ENCODE measurements around the gene DLL3. TPM values are rescaled to one million over a fixed set of nuclear protein-coding genes. Genes with fewer than 3 reads are reported as not detected.
A peak's percentile ranks its signal among the peaks of the same experiment; 100 is the strongest.

Gene DLL3
- total RNA-seq, 1 donor from 2014 or later: 42.7 TPM

- no peak overlapping the region for H3K4me3 Mint-ChIP-seq (ENCODE audit: unreplicated experiment)
- H3K27ac Mint-ChIP-seq (ENCODE audit: unreplicated experiment): no peak overlapping the region
- H3K4me1 Mint-ChIP-seq (ENCODE audit: unreplicated experiment): peaks cover 33% of the 10 kb centered on the region
- no peak for DNase-seq (ENCODE audit: low spot score)
- no peaks in the 10 kb centered on the region for H3K9me3 Mint-ChIP-seq (ENCODE audit: unreplicated experiment)
- H3K36me3 Mint-ChIP-seq (ENCODE audit: low read depth, unreplicated experiment): peaks cover 5% of the 10 kb centered on the region
- TF ChIP-seq CTCF (IDR thresholded peaks at IDR 0.05; ENCODE audit: unreplicated experiment): no peak
- H3K27me3 Mint-ChIP-seq (ENCODE audit: unreplicated experiment): peaks cover 15% of the 10 kb centered on the region
These were observed 44.7 kb downstream of the DLL3 start for GRCh38 chr19:39543477-39543857.

GRCh38 chr19:39544226-39544903 is 45.6 kb downstream of the DLL3 start:
- H3K4me3 Mint-ChIP-seq (ENCODE audit: unreplicated experiment): no peak overlapping the region
- H3K27ac Mint-ChIP-seq (ENCODE audit: unreplicated experiment): no peak overlapping the region
- no peaks in the 10 kb centered on the region for H3K9me3 Mint-ChIP-seq (ENCODE audit: unreplicated experiment)
- peaks cover 26% of the 10 kb centered on the region for H3K4me1 Mint-ChIP-seq (ENCODE audit: unreplicated experiment)
- peaks cover 14% of the 10 kb centered on the region for H3K27me3 Mint-ChIP-seq (ENCODE audit: unreplicated experiment)
- H3K36me3 Mint-ChIP-seq (ENCODE audit: low read depth, unreplicated experiment): peaks cover 5% of the 10 kb centered on the region
- TF ChIP-seq CTCF (IDR thresholded peaks at IDR 0.05; ENCODE audit: unreplicated experiment): no peak
- DNase-seq (ENCODE audit: low spot score): no peak

DNA sequence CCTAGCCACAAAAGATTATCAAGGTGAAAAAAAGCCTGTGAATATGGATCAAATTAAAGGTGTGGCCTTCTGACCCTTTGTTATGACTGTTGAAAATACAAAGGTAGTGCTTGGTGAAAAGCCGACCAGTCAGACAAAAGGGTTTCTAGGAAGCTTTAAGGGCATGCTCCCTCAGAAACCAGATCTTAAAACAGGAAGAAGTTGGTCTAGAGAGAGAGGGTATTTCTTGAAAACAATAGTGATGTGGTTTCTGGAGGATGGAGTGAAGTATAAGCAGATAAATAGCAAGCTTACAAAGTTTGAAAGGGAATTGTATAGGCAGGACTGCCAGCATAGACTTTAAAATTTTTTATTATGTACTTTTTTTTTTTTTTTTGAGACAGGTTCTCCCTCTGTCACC is 46.2 kb downstream of the DLL3 start:
- no peak overlapping the region for H3K4me3 Mint-ChIP-seq (ENCODE audit: unreplicated experiment)
- H3K27ac Mint-ChIP-seq (ENCODE audit: unreplicated experiment): peak overlapping the region; percentile 79
- no peak for DNase-seq (ENCODE audit: low spot score)
- no peaks in the 10 kb centered on the region for H3K9me3 Mint-ChIP-seq (ENCODE audit: unreplicated experiment)
- peaks cover 25% of the 10 kb centered on the region for H3K4me1 Mint-ChIP-seq (ENCODE audit: unreplicated experiment)
- TF ChIP-seq CTCF (IDR thresholded peaks at IDR 0.05; ENCODE audit: unreplicated experiment): no peak
- H3K36me3 Mint-ChIP-seq (ENCODE audit: low read depth, unreplicated experiment): peaks cover 5% of the 10 kb centered on the region
- H3K27me3 Mint-ChIP-seq (ENCODE audit: unreplicated experiment): peaks cover 13% of the 10 kb centered on the region

DNA sequence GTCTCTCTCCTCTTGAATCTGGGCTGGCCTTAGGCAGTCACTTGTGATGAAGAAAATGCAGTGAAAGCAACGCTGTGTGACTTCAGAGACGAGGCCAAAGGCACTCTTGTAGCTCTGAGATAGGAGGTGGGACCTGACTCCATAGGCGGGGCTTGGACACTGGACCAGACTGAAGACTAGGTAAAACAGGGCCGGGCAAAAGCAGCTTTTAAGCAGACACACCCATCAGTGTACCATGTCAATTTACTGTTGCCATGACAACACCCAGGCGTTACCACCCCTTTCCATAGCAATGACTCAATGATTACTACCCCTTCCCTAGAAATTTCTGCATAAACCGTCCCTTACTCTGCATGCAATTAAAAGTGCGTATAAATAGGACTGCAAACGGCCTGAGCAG is 47.9 kb downstream of the DLL3 start:
- peaks cover 13% of the 10 kb centered on the region for H3K4me1 Mint-ChIP-seq (ENCODE audit: unreplicated experiment)
- H3K4me3 Mint-ChIP-seq (ENCODE audit: unreplicated experiment): no peak overlapping the region
- DNase-seq (ENCODE audit: low spot score): no peak
- peaks cover 8% of the 10 kb centered on the region for H3K27me3 Mint-ChIP-seq (ENCODE audit: unreplicated experiment)
- H3K27ac Mint-ChIP-seq (ENCODE audit: unreplicated experiment): no peak overlapping the region
- H3K9me3 Mint-ChIP-seq (ENCODE audit: unreplicated experiment): no peaks in the 10 kb centered on the region
- TF ChIP-seq CTCF (IDR thresholded peaks at IDR 0.05; ENCODE audit: unreplicated experiment): no peak
- H3K36me3 Mint-ChIP-seq (ENCODE audit: low read depth, unreplicated experiment): no peaks in the 10 kb centered on the region

- Mint-ChIP-seq H3K27ac (ENCODE audit: unreplicated experiment) (no peak overlapping the region), H3K36me3 (ENCODE audit: low read depth, unreplicated experiment) (no peaks in the 10 kb centered on the region), H3K4me1 (ENCODE audit: unreplicated experiment) (no peaks in the 10 kb centered on the region), H3K27me3 (ENCODE audit: unreplicated experiment) (no peaks in the 10 kb centered on the region), H3K4me3 (ENCODE audit: unreplicated experiment) (no peak overlapping the region), H3K9me3 (ENCODE audit: unreplicated experiment) (no peaks in the 10 kb centered on the region)
- no peak for DNase-seq (ENCODE audit: low spot score)
- TF ChIP-seq CTCF (IDR thresholded peaks at IDR 0.05; ENCODE audit: unreplicated experiment): no peak
These were observed 51.5 kb downstream of the DLL3 start for GRCh38 chr19:39550197-39550596.

Data from endothelial cell (in vitro differentiated cells).